Esophagus (tissue), 2 donors: ENCODE results near the gene LINC00632. TPM values are rescaled to one million over a fixed set of nuclear protein-coding genes. Genes with fewer than 3 reads are reported as not detected.

Experiments
- H3K27ac ChIP-seq, 2 donors: one replicate each; pipeline ENCODE4 v1.5.1; 2013; ENCODE audit warnings: low read depth in 2 of 2, mild to moderate bottlenecking in 2 of 2, inconsistent platforms in 1 of 2, low read length in 1 of 2, moderate library complexity in 1 of 2
- H3K27me3 ChIP-seq, 2 donors: one replicate each; pipeline ENCODE4 v1.6.1; 2013; ENCODE audit warnings: low read length in 2 of 2, control low read depth in 1 of 2, mild to moderate bottlenecking in 1 of 2; ENCODE audit not compliant: insufficient read depth in 2 of 2, control insufficient read depth in 1 of 2
- H3K36me3 ChIP-seq, 2 donors: one replicate each; pipeline ENCODE4 v1.6.1; 2013; ENCODE audit warnings: low read length in 1 of 2; ENCODE audit not compliant: control insufficient read depth in 2 of 2, insufficient read depth in 2 of 2
- H3K4me1 ChIP-seq, 2 donors: one replicate each; pipeline ENCODE4 v1.6.1; 2013; ENCODE audit warnings: low read length in 1 of 2; ENCODE audit not compliant: control insufficient read depth in 2 of 2, insufficient read depth in 2 of 2
- H3K4me3 ChIP-seq, 2 donors: one replicate each; pipeline ENCODE4 v1.5.1; 2013; ENCODE audit warnings: low read length in 2 of 2, mild to moderate bottlenecking in 2 of 2, low read depth in 1 of 2, moderate library complexity in 1 of 2
- H3K9me3 ChIP-seq, 2 donors: one replicate each; pipeline ENCODE4 v1.6.1; 2013; ENCODE audit warnings: mild to moderate bottlenecking in 2 of 2, low read depth in 1 of 2, low read length in 1 of 2, moderate library complexity in 1 of 2; ENCODE audit not compliant: control insufficient read depth in 2 of 2, insufficient read depth in 1 of 2
- WGBS, 2 donors: extraction: QIAGEN DNeasy Blood & Tissue Kit; methylation state at CpG; one replicate each; pipeline ENCODE4 v1.1.7; 2013; 5-methylcytosine and 5-hydroxymethylcytosine counted together
- polyA plus RNA-seq, 2 donors: library from polyadenylated mRNA; stranded (reverse); fragments of 200-250 nt; gene quantifications; one replicate each; pipeline ENCODE4 v1.2.3, GENCODE V29; 2013
- donor health status: healthy with polysubstance abuse.
- donor health status: Bipolar disorder and iron deficiency.

LINC00632 gene
- polyA plus RNA-seq, 2 donors: 0.16 to 0.51 TPM

DNA sequence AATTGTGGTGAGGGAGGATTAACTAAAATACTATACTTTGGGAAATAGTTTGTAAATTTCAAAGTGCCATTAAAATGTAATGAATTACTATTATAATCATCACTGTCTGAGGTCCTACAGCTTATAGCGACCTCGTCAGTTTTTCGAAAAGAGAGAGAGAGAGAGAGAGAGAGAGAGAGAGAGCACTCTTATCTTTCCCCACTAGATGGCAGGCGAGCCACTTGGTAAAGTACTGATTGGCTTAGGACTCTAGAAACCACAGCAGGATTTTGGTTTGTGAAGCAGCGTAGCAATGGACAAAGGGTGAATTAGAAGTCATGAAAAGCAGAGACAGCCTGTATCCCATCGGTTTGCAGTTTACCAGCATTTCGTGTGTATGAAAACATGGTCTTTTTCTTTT lies 52.5 kb downstream of the LINC00632 start:
- no peaks in the 10 kb centered on the region for H3K9me3 ChIP-seq
- 0 to 2% methylated on average over 7 of the region's 7 CpGs for WGBS, 2 donors
- H3K4me3 ChIP-seq: no peak overlapping the region
- peaks cover 0 to 3% of the 10 kb centered on the region in 2 donors for H3K27me3 ChIP-seq
- H3K27ac ChIP-seq: no peak overlapping the region
- no peaks in the 10 kb centered on the region for H3K4me1 ChIP-seq
- H3K36me3 ChIP-seq: no peaks in the 10 kb centered on the region

DNA sequence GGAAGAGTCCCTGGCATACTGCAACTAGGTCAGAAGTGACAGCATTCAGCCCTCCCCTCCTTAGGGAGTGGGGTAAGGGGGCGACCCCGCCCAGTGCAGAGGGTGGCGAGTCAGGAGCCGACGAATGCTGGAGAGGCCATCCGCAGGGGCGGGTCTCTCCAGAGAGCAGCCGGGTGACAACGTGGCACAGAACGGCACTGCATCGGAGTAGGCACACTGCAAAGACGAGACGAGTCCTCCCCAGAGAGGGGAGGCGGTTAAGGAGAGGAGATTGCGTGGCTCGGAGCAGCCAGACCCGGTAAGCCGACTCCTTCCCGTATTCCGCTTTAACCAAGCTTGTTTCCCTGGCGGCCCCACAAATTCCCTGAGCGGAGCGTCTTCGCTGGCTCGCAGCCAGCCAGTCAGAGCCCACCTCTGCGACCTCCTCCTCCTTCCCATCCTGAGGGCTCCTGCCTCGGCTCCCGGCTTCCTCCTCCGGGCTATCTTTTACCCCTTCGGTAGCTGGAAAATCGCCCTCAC lies 54.9 kb downstream of the LINC00632 start:
- Histone ChIP-seq H3K36me3 (no peaks in the 10 kb centered on the region), H3K27ac (no peak overlapping the region), H3K9me3 (no peaks in the 10 kb centered on the region), H3K4me1 (no peaks in the 10 kb centered on the region), H3K27me3 (peaks cover 0 to 3% of the 10 kb centered on the region in 2 donors), H3K4me3 (peak overlapping the region in 1 of 2 donors; percentile 30)
- WGBS, 2 donors: 1 to 17% methylated on average over 25 to 31 of the region's 31 CpGs

DNA sequence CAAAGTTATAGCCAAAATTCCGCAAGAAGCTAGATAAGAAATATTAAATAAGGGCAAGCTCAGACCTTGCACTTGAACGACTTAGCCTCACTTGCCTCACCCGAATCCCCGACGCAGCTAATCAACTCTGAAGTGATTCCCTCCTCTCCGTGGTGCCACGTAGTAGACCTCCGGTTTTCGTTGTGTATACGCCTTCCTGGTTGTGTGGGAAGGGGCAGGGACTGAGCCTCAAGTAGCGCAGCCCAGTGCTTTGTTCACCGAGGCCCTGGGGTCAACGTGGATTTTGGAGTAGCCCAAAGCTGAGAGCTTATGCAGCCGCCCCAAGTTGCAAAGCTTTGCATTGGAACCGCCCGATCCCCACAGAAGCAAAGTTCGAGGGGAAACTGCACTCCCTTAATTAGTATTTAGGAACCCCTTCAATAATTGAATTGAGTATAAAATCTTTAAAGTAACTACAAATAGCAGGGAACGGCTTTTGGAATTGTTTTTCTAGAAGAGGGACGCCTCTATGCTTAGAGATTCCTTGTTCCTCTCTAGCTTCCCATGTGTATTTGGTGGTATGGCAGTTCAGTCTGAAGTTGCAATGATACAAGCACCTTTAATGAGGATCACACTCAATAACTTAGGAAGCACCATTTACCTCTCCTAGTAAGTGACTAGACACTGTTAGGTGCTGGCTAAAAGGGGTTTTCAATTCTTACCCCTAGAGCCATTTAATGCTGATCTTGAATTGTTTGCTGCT lies 55.7 kb downstream of the LINC00632 start:
- 15 to 24% methylated on average over 19 of the region's 19 CpGs for WGBS, 2 donors
- Histone ChIP-seq H3K4me3 (peak overlapping the region in 1 of 2 donors; percentile 30), H3K27me3 (peaks cover 0 to 3% of the 10 kb centered on the region in 2 donors), H3K9me3 (no peaks in the 10 kb centered on the region), H3K36me3 (no peaks in the 10 kb centered on the region), H3K4me1 (no peaks in the 10 kb centered on the region), H3K27ac (no peak overlapping the region)

DNA sequence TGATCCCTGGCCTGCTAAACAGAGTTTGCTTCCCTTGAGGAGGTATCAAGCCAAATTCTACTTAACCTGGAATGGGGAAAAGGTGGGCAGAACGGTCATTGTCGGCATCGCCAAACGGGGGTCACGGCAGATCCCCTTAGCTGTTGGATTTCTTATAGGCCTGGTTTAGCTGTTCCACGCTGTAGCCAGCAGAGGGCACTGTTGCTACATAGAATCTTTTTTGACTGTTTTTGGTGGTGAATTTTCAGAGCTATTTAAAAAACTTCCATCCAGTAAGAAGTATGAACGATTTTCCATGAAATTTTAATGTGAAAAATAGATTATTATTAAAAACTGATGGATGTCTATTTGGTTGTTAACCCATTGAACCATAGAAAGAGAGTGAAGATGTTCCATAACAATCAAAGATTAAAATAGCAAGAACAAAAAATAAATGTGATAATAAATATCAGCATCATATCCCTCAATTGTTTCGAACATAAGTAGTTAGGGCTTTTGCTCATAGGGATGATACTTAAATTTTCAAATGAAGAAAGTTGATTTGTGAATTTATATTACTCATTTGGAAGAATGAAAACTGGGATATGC lies 56.6 kb downstream of the LINC00632 start:
- Histone ChIP-seq H3K36me3 (no peaks in the 10 kb centered on the region), H3K4me3 (no peak overlapping the region), H3K27me3 (peaks cover 0 to 3% of the 10 kb centered on the region in 2 donors), H3K9me3 (no peaks in the 10 kb centered on the region), H3K27ac (no peak overlapping the region), H3K4me1 (no peaks in the 10 kb centered on the region)
- 12% methylated on average over 8 of the region's 8 CpGs for WGBS, 2 donors

DNA sequence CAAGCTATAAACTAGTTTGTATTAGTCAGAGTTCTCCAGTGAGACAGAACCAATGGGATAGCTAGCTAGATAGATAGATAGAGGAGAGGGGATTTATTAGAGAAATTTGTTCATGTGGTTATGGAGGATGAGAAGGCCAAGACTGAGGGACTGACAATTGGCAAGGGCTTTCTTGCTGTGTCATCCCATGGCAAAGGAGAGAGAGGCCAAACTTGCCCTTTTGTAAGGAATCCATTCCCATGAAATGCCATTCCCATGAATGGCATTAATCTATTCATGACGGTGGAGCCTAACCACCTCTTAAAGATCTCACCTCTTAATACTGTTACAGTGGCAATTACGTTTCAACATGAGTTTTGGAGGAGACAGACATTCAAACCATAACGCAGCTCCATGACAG lies 58.1 kb downstream of the LINC00632 start:
- H3K4me1 ChIP-seq: no peaks in the 10 kb centered on the region
- H3K27ac ChIP-seq: no peak overlapping the region
- WGBS, 2 donors: 53 to 70% methylated on average over 3 of the region's 3 CpGs
- H3K9me3 ChIP-seq: no peaks in the 10 kb centered on the region
- H3K27me3 ChIP-seq: peaks cover 0 to 3% of the 10 kb centered on the region in 2 donors
- H3K4me3 ChIP-seq: no peak overlapping the region
- H3K36me3 ChIP-seq: no peaks in the 10 kb centered on the region

DNA sequence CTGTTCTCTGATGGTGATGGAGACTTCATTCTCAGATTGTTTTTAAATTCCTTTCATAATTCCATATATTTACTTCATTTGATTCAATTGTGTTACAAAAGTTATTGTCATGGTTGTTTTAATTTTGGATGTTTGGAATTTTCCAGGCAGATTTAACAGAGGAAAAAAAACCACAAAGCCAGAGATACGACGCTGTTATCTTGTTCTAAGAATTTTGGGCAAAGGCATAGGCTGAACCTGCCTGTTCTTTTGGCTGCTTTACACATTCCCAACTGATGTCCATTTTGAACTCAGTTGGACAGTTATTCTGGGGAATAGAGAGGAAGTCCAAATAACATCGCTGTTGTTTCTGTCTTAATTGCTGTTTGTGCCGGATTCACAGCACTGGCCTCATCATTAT lies 65.7 kb downstream of the LINC00632 start:
- Histone ChIP-seq H3K4me1 (no peaks in the 10 kb centered on the region), H3K36me3 (no peaks in the 10 kb centered on the region), H3K9me3 (no peaks in the 10 kb centered on the region), H3K27me3 (no peaks in the 10 kb centered on the region), H3K4me3 (no peak overlapping the region), H3K27ac (no peak overlapping the region)
- 87 to 91% methylated on average over 4 of the region's 4 CpGs for WGBS, 2 donors

DNA sequence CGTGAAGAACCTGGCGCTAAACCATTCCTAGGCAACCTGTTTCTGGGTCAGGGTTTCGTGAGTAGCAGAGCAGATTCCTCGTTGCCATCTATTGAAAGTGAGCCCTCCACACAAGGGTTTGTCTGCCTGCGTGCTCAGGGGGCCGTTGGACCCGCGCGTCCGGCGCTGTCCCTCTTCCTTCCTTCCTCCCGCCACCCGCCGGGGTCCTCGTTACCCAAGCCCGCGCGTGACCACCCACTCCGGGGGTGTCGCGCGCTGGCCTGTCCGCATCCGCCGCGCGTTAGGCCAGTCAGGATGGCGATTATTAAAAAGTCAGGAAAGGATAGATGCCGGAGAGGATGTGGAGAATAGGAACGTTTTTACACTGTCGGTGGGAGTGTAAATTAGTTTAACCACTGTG lies 66.8 kb downstream of the LINC00632 start:
- Histone ChIP-seq H3K4me1 (no peaks in the 10 kb centered on the region), H3K36me3 (no peaks in the 10 kb centered on the region), H3K4me3 (no peak overlapping the region), H3K27me3 (no peaks in the 10 kb centered on the region), H3K9me3 (no peaks in the 10 kb centered on the region), H3K27ac (no peak overlapping the region)
- 93 to 95% methylated on average over 31 of the region's 31 CpGs for WGBS, 2 donors

DNA sequence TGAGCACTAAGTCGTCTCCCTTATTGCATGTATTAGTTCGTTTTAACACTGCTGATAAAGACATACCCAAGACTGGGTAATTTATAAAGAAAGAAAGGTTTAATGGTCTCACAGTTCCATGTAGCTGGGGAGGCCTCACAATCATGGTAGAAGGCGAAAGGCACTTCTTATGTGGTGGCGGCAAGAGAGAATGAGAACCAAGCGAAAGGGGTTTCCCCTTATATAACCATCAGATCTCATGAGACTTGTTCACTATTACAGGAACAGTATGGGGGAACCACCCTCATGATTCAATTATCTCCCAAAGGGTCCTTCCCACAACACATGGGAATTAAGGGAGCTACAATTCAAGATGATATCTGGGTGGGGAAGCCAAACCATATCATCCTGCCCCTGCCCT lies 85.1 kb downstream of the LINC00632 start:
- Histone ChIP-seq H3K36me3 (no peaks in the 10 kb centered on the region), H3K4me3 (no peak overlapping the region), H3K9me3 (no peaks in the 10 kb centered on the region), H3K27me3 (no peaks in the 10 kb centered on the region), H3K27ac (no peak overlapping the region), H3K4me1 (no peaks in the 10 kb centered on the region)
- 62 to 72% methylated on average over 5 of the region's 5 CpGs for WGBS, 2 donors

DNA sequence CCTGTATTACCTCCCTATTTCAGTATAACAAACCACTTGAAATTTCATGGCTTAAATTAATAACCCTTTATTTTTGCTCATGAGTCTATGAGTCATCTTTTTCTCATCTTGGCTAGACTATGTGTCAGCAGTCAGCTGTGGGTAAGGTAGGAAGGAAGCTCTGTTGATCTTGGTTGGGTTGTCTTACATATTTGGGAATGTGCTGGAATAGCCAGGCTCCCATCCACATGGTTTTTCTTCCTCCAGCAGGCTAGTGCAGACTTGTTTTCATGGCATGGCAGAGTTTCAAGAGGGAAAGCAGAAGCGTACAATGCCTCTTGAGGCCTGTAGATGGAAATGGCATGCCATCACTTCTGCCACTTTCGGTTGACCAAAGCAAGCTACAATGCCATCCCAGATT lies 89.7 kb downstream of the LINC00632 start:
- no peak overlapping the region for H3K27ac ChIP-seq
- no peaks in the 10 kb centered on the region for H3K9me3 ChIP-seq
- H3K4me3 ChIP-seq: no peak overlapping the region
- H3K36me3 ChIP-seq: no peaks in the 10 kb centered on the region
- no peaks in the 10 kb centered on the region for H3K27me3 ChIP-seq
- no peaks in the 10 kb centered on the region for H3K4me1 ChIP-seq
- 79 to 88% methylated on average over 2 of the region's 2 CpGs for WGBS, 2 donors

DNA sequence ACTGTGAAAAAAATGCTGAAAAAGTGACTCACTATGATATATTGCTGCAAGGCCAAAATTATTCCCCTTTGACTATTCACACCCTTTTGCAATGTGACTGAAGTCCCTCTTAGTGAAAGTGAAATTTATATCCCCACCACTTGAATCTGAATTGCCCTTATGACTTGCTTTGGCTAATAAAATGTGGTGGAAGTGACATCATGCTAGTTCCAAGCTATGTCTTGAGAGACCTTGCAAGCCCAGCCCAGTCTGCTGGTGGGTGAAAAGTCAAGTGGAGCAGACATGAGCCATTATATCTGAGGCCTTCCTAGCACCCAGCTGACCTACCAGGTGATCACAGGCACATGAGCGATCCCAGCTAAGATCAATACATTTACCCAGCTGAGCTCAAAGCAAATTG lies 94.7 kb downstream of the LINC00632 start:
- Histone ChIP-seq H3K27ac (no peak overlapping the region), H3K36me3 (no peaks in the 10 kb centered on the region), H3K4me3 (no peak overlapping the region), H3K9me3 (peaks cover 0 to 3% of the 10 kb centered on the region in 2 donors), H3K4me1 (no peaks in the 10 kb centered on the region), H3K27me3 (no peaks in the 10 kb centered on the region)
- 71 to 89% methylated on average over 1 of the region's 1 CpG for WGBS, 2 donors
